NOMO-1 (cell line): ENCODE measurements around the gene COL1A2.
A peak's percentile ranks its signal among the peaks of the same experiment; 100 is the strongest.

ENCODE experiments used
- DNase-seq, 2 experiments: peaks; one replicate each; lab custom pipeline; 2025; ENCODE audit not compliant: unreplicated experiment in 2 of 2; lab: John Stamatoyannopoulos, UW

COL1A2 gene

GRCh38 chr7:94432281-94432670 lies 37.6 kb downstream of the COL1A2 start:
- no peak for DNase-seq

GRCh38 chr7:94432817-94433216 lies 38.1 kb downstream of the COL1A2 start:
- DNase-seq: no peak

- DNase-seq: no peak
Observed at GRCh38 chr7:94433224-94433623, 38.5 kb downstream of the COL1A2 start.

GRCh38 chr7:94434042-94434441 lies 39.3 kb downstream of the COL1A2 start:
- DNase-seq: no peak

GRCh38 chr7:94436018-94436604 lies 41.4 kb downstream of the COL1A2 start:
- peak; percentile 17 to 69 for DNase-seq

- no peak for DNase-seq
Observed at GRCh38 chr7:94436700-94437099, 42.0 kb downstream of the COL1A2 start.

GRCh38 chr7:94439893-94440381 lies 45.2 kb downstream of the COL1A2 start:
- no peak for DNase-seq

GRCh38 chr7:94440451-94441039 lies 45.9 kb downstream of the COL1A2 start:
- no peak for DNase-seq

- DNase-seq: no peak
Observed at GRCh38 chr7:94441138-94441537, 46.4 kb downstream of the COL1A2 start.

GRCh38 chr7:94442639-94443038 lies 47.9 kb downstream of the COL1A2 start:
- DNase-seq: no peak

- no peak for DNase-seq
Observed at GRCh38 chr7:94444813-94445212, 50.1 kb downstream of the COL1A2 start.

GRCh38 chr7:94445696-94446194 lies 51.0 kb downstream of the COL1A2 start:
- no peak for DNase-seq

- no peak for DNase-seq
Observed at GRCh38 chr7:94446308-94446707, 51.6 kb downstream of the COL1A2 start.

- peak in 1 of 2 experiments; percentile 78 for DNase-seq
Observed at GRCh38 chr7:94449151-94449725, 54.5 kb downstream of the COL1A2 start.

- DNase-seq: no peak
Observed at GRCh38 chr7:94450044-94450697, 55.5 kb downstream of the COL1A2 start.

- DNase-seq: no peak
Observed at GRCh38 chr7:94451187-94451586, 56.5 kb downstream of the COL1A2 start.

- no peak for DNase-seq
Observed at GRCh38 chr7:94452239-94452638, 57.5 kb downstream of the COL1A2 start.

GRCh38 chr7:94453898-94454297 lies 59.2 kb downstream of the COL1A2 start:
- no peak for DNase-seq

- no peak for DNase-seq
Observed at GRCh38 chr7:94458041-94458440, 63.3 kb downstream of the COL1A2 start.

GRCh38 chr7:94466516-94466915 lies 71.8 kb downstream of the COL1A2 start:
- DNase-seq: no peak

- DNase-seq: no peak
Observed at GRCh38 chr7:94471604-94472003, 76.9 kb downstream of the COL1A2 start.

GRCh38 chr7:94472608-94473007 lies 77.9 kb downstream of the COL1A2 start:
- no peak for DNase-seq
